Activated CD8-positive, alpha-beta memory T cell treated with anti-CD3 and anti-CD28 coated beads, Interleukin-2, amount 50 U/mL, for 48 hours (primary cell): Measurements from ENCODE around the gene GOLGA3.

Source experiments
- DNase-seq: peaks from one replicate; pipeline ENCODE4 v3.0.0-alpha.2; 2020

The GOLGA3 gene

GRCh38 chr12:132747896-132748295 lies 80.8 kb downstream of the GOLGA3 start:
- DNase-seq, result no peak

GRCh38 chr12:132747395-132747794 lies 81.3 kb downstream of the GOLGA3 start:
- DNase-seq, result no peak

- DNase-seq, result no peak
Observed at GRCh38 chr12:132746613-132747012, 82.1 kb downstream of the GOLGA3 start.

GRCh38 chr12:132743831-132744230 lies 84.8 kb downstream of the GOLGA3 start:
- DNase-seq, result no peak

GRCh38 chr12:132741620-132742019 lies 87.0 kb downstream of the GOLGA3 start:
- DNase-seq, result no peak

GRCh38 chr12:132740652-132741051 lies 88.0 kb downstream of the GOLGA3 start:
- DNase-seq, result no peak

- no peak for DNase-seq
Observed at GRCh38 chr12:132740313-132740646, 88.4 kb downstream of the GOLGA3 start.

GRCh38 chr12:132739600-132740312 lies 88.9 kb downstream of the GOLGA3 start:
- DNase-seq, result no peak

- no peak for DNase-seq
Observed at GRCh38 chr12:132736913-132737312, 91.8 kb downstream of the GOLGA3 start.

- DNase-seq, result no peak
Observed at GRCh38 chr12:132736378-132736777, 92.3 kb downstream of the GOLGA3 start.

- no peak for DNase-seq
Observed at GRCh38 chr12:132735496-132735895, 93.2 kb downstream of the GOLGA3 start.

GRCh38 chr12:132734206-132734605 lies 94.5 kb downstream of the GOLGA3 start:
- no peak for DNase-seq

GRCh38 chr12:132731574-132731973 lies 97.1 kb downstream of the GOLGA3 start:
- no peak for DNase-seq

- no peak for DNase-seq
Observed at GRCh38 chr12:132730353-132730752, 98.3 kb downstream of the GOLGA3 start.

- no peak for DNase-seq
Observed at GRCh38 chr12:132729541-132730320, 98.9 kb downstream of the GOLGA3 start.

- DNase-seq, result no peak
Observed at GRCh38 chr12:132728502-132728901, 100.2 kb downstream of the GOLGA3 start.

GRCh38 chr12:132727091-132727794 lies 101.4 kb downstream of the GOLGA3 start:
- DNase-seq, result no peak

- no peak for DNase-seq
Observed at GRCh38 chr12:132726386-132726785, 102.3 kb downstream of the GOLGA3 start.

GRCh38 chr12:132724506-132725241 lies 104.0 kb downstream of the GOLGA3 start:
- DNase-seq, result no peak

GRCh38 chr12:132723764-132724140 lies 104.9 kb downstream of the GOLGA3 start:
- no peak for DNase-seq

- DNase-seq, result no peak
Observed at GRCh38 chr12:132723015-132723763, 105.5 kb downstream of the GOLGA3 start.

GRCh38 chr12:132720606-132721345 lies 107.9 kb downstream of the GOLGA3 start:
- DNase-seq, result no peak
